DND-41 (cell line): ENCODE measurements around the gene PCP2.

Experiments used
- EZH2 ChIP-seq: IDR thresholded peaks from 3 replicates; pipeline ENCODE4 v1.6.1; 2012; ENCODE audit warnings: borderline replicate concordance, low read depth, mild to moderate bottlenecking, moderate library complexity, low read length, inconsistent platforms; ENCODE audit not compliant: severe bottlenecking
- TF ChIP-seq, protein P1 (sequence below): IDR thresholded peaks from 2 replicates; pipeline ENCODE4 v1.5.1; 2012; ENCODE audit warnings: borderline replicate concordance, low read length, moderate library complexity, mild to moderate bottlenecking; ENCODE audit not compliant: poor library complexity, severe bottlenecking; ENCODE audit errors: extremely low read depth

GRCh38 chr19:7647156-7647555, 13.6 kb upstream of the PCP2 start:
- TF ChIP-seq, protein P1, sequence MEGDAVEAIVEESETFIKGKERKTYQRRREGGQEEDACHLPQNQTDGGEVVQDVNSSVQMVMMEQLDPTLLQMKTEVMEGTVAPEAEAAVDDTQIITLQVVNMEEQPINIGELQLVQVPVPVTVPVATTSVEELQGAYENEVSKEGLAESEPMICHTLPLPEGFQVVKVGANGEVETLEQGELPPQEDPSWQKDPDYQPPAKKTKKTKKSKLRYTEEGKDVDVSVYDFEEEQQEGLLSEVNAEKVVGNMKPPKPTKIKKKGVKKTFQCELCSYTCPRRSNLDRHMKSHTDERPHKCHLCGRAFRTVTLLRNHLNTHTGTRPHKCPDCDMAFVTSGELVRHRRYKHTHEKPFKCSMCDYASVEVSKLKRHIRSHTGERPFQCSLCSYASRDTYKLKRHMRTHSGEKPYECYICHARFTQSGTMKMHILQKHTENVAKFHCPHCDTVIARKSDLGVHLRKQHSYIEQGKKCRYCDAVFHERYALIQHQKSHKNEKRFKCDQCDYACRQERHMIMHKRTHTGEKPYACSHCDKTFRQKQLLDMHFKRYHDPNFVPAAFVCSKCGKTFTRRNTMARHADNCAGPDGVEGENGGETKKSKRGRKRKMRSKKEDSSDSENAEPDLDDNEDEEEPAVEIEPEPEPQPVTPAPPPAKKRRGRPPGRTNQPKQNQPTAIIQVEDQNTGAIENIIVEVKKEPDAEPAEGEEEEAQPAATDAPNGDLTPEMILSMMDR, result no peak
- TF ChIP-seq EZH2, result no peak
